SK-N-SH (cell line): ENCODE data around the gene MIGA1. TPM values are rescaled to one million over a fixed set of nuclear protein-coding genes. Genes with fewer than 3 reads are reported as not detected.
A peak's percentile ranks its signal among the peaks of the same experiment; 100 is the strongest.

Experiments used
- CTCF ChIA-PET: fragments of 300-600, 350-600 bp; formaldehyde crosslinking; extraction: SDS; loops from one replicate; lab custom pipeline; 2021; lab: Yijun Ruan, JAX
- POLR2A ChIA-PET: fragments of 350-600 bp; sonication (Branson Sonifier 250); formaldehyde crosslinking; extraction: SDS; loops from one replicate; lab custom pipeline; 2020; ENCODE audit warnings: antibody characterized with exemption, inconsistent platforms; lab: Yijun Ruan, JAX
- DNase-seq: peaks from one replicate; pipeline ENCODE4 v3.0.0; 2012
- H2AFZ ChIP-seq: fragments of 200-600 bp; sonication (generic); 2 replicates; pipeline ENCODE4 v1.8.1; 2016; ENCODE audit warnings: antibody characterized with exemption, mild to moderate bottlenecking, low read depth
- H3F3A ChIP-seq: fragments of 200-600 bp; sonication (generic); replicated peaks from 2 replicates; pipeline ENCODE3; 2016; ENCODE audit warnings: antibody characterized with exemption, mild to moderate bottlenecking; ENCODE audit not compliant: insufficient read depth
- H3K27ac ChIP-seq, 2 experiments: fragments of 200-500 bp in 1 of 2; fragments of 200-600 bp in 1 of 2; sonication (Bioruptor generic) in 1 of 2; sonication (generic), shearing (Covaris generic) in 1 of 2; 2 replicates each; pipeline versions ENCODE4 v1.5.1 to v1.6.1; 2014 to 2016; ENCODE audit warnings: low read depth in 2 of 2, inconsistent platforms in 1 of 2, low read length in 1 of 2, mild to moderate bottlenecking in 1 of 2, mixed read lengths in 1 of 2
- H3K27me3 ChIP-seq: fragments of 200-600 bp; sonication (generic), shearing (Covaris generic); 2 replicates; pipeline ENCODE4 v1.6.1; 2016; ENCODE audit warnings: mixed run types; ENCODE audit not compliant: insufficient read depth
- H3K36me3 ChIP-seq, 2 experiments: fragments of 200-500 bp in 1 of 2; fragments of 200-600 bp in 1 of 2; sonication (Bioruptor generic) in 1 of 2; sonication (generic) in 1 of 2; replicated peaks in 1 of 2; 2 replicates each; pipeline versions ENCODE3 to v1.5.1; 2014 to 2016; ENCODE audit warnings: low read length in 1 of 2, mild to moderate bottlenecking in 1 of 2; ENCODE audit not compliant: insufficient read depth in 2 of 2, control insufficient read depth in 1 of 2
- H3K4me1 ChIP-seq, 2 experiments: fragments of 200-500 bp in 1 of 2; fragments of 200-600 bp in 1 of 2; sonication (Bioruptor generic) in 1 of 2; sonication (generic), shearing (Covaris generic) in 1 of 2; 2 replicates each; pipeline versions ENCODE4 v1.5.1 to v1.6.1; 2014 to 2016; ENCODE audit warnings: low read depth in 1 of 2, low read length in 1 of 2, mixed run types in 1 of 2; ENCODE audit not compliant: insufficient read depth in 2 of 2, control insufficient read depth in 1 of 2
- H3K4me2 ChIP-seq: fragments of 200-600 bp; sonication (generic), shearing (Covaris generic); 2 replicates; pipeline ENCODE4 v1.6.1; 2017; ENCODE audit warnings: mixed run types
- H3K4me3 ChIP-seq, 2 experiments: fragments of 200-500 bp in 1 of 2; fragments of 200-600 bp in 1 of 2; sonication (Bioruptor generic) in 1 of 2; sonication (generic), shearing (Covaris generic) in 1 of 2; 2 replicates each; pipeline versions ENCODE4 v1.5.1 to v1.8.1; 2014 to 2016; ENCODE audit warnings: low read depth in 2 of 2, inconsistent platforms in 1 of 2, low read length in 1 of 2, mild to moderate bottlenecking in 1 of 2, mixed read lengths in 1 of 2, moderate library complexity in 1 of 2
- H3K79me2 ChIP-seq: fragments of 200-600 bp; sonication (generic); 2 replicates; pipeline ENCODE4 v1.8.1; 2017; ENCODE audit warnings: mild to moderate bottlenecking; ENCODE audit not compliant: insufficient read depth
- H3K9ac ChIP-seq: fragments of 200-600 bp; sonication (generic); 2 replicates; pipeline ENCODE4 v1.6.1; 2017; ENCODE audit warnings: mixed run types
- H3K9me2 ChIP-seq: fragments of 200-600 bp; sonication (generic); 2 replicates; pipeline ENCODE4 v1.6.1; 2017; ENCODE audit warnings: mixed run types
- H3K9me3 ChIP-seq: fragments of 200-600 bp; sonication (generic); 2 replicates; pipeline ENCODE4 v1.6.1; 2017; ENCODE audit warnings: mixed run types, mild to moderate bottlenecking, moderate library complexity
- H4K20me1 ChIP-seq: fragments of 200-600 bp; sonication (generic); 2 replicates; pipeline ENCODE4 v1.6.1; 2017; ENCODE audit warnings: mild to moderate bottlenecking, mixed run types; ENCODE audit not compliant: insufficient read depth
- ELF1 ChIP-seq: IDR thresholded peaks from 2 replicates; pipeline ENCODE4 v1.4.0; 2012
- EP300 ChIP-seq, 2 experiments: IDR thresholded peaks; 2 replicates each; pipeline versions ENCODE4 v1.4.0 to v1.6.1; 2012; ENCODE audit warnings: borderline replicate concordance in 1 of 2, low read depth in 1 of 2, low read length in 1 of 2
- FOSL2 ChIP-seq: IDR thresholded peaks from 2 replicates; pipeline ENCODE4 v1.4.0; 2012; ENCODE audit warnings: low read depth, mild to moderate bottlenecking, moderate library complexity, borderline replicate concordance
- FOXJ3 ChIP-seq: sonication (generic); formaldehyde crosslinking; IDR thresholded peaks from 2 replicates; pipeline ENCODE4 v1.5.1; 2020; ENCODE audit warnings: mild to moderate bottlenecking, missing genetic modification reagents
- JUND ChIP-seq: IDR thresholded peaks from 2 replicates; pipeline ENCODE4 v1.4.0; 2012
- MEF2A ChIP-seq: IDR thresholded peaks from 2 replicates; pipeline ENCODE4 v1.4.0; 2012; ENCODE audit warnings: low read depth, borderline replicate concordance
- MXI1 ChIP-seq: IDR thresholded peaks from 2 replicates; pipeline ENCODE4 v1.6.1; 2012; ENCODE audit warnings: mild to moderate bottlenecking, low read depth, low read length, improper control_type of control experiment
- NFIC ChIP-seq: IDR thresholded peaks from 2 replicates; pipeline ENCODE4 v1.4.0; 2012; ENCODE audit warnings: borderline replicate concordance
- PBX3 ChIP-seq: IDR thresholded peaks from 2 replicates; pipeline ENCODE4; 2012
- POLR2AphosphoS5 ChIP-seq: IDR thresholded peaks from 2 replicates; pipeline ENCODE4 v1.6.1; 2012; ENCODE audit warnings: low read depth, low read length
- RFX5 ChIP-seq: IDR thresholded peaks from 2 replicates; pipeline ENCODE4 v1.6.1; 2012; ENCODE audit warnings: mild to moderate bottlenecking, improper control_type of control experiment, low read length
- RXRA ChIP-seq: IDR thresholded peaks from 2 replicates; pipeline ENCODE4 v1.4.0; 2012; ENCODE audit warnings: low read depth, mild to moderate bottlenecking, borderline replicate concordance
- SIN3A ChIP-seq: IDR thresholded peaks from 2 replicates; pipeline ENCODE4 v1.6.1; 2012; ENCODE audit warnings: low read depth, mild to moderate bottlenecking, low read length, moderate library complexity, borderline replicate concordance
- SMC3 ChIP-seq: IDR thresholded peaks from 2 replicates; pipeline ENCODE4 v1.6.1; 2012; ENCODE audit warnings: low read depth, low read length, improper control_type of control experiment
- TCF12 ChIP-seq: IDR thresholded peaks from 2 replicates; pipeline ENCODE4 v1.4.0; 2012
- TEAD4 ChIP-seq: IDR thresholded peaks from 2 replicates; pipeline ENCODE4 v1.4.0; 2012; ENCODE audit warnings: mild to moderate bottlenecking, borderline replicate concordance; ENCODE audit not compliant: insufficient read depth
- WGBS: methylation state at CpG from one replicate; pipeline ENCODE4 v1.1.6; 2017; ENCODE audit warnings: low lambda C conversion rate; 5-methylcytosine and 5-hydroxymethylcytosine counted together
- polyA plus RNA-seq, 3 experiments: library from polyadenylated mRNA; depleted of rRNA; stranded (reverse); fragments of >200 nt; gene quantifications; 2 replicates each; pipeline ENCODE4 v1.2.3, GENCODE V29; 2012
- TF ChIP-seq, protein P1 (sequence below): IDR thresholded peaks from 2 replicates; pipeline ENCODE4 v1.4.0; 2012; ENCODE audit warnings: low read depth, borderline replicate concordance

Gene MIGA1
- polyA plus RNA-seq, 1 of the 3 experiments (the other 2 are of a cell fraction), result 2.5 TPM

DNA sequence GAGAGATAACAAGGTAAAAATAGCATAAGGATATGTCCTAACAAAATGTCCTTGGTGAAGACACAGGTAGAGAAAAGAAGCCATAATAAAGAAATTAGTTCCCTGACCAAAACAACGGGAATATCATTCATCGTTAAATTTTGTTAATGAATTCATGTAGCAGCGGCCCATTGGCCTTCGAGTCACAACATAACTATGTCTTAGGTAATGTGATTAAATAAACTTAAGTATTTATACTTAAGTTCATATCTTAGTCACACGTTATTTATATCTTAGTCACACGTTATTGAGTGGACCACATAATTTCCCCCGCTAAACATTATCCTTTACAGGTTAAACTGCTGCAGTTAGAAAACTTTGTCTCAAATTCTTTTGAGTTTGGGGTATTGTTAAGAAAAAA lies 110.2 kb downstream of the MIGA1 start:
- CTCF ChIA-PET, result interaction anchor here (0.9 kb wide), 1 partner anchor 10 kb away, joined by 3 read pairs; no protein-coding TSS in a partner anchor
- no peaks in the 10 kb centered on the region for H3K27me3 ChIP-seq
- H3K9me2 ChIP-seq, result no peaks in the 10 kb centered on the region
- H3K4me1 ChIP-seq, result peaks cover 3% of the 10 kb centered on the region in 2 experiments; a peak in 3 of 4 replicates
- H2AFZ ChIP-seq, result no peak overlapping the region
- H3K79me2 ChIP-seq, result peaks cover 70% of the 10 kb centered on the region
- POLR2A ChIA-PET, result no interaction called here
- peak overlapping the region; percentile 70 to 90; a peak in 3 of 4 replicates for H3K4me3 ChIP-seq
- H3K27ac ChIP-seq, result peak overlapping the region; percentile 36 to 89; a peak in 3 of 4 replicates
- peak overlapping the region; percentile 96 for H3K9ac ChIP-seq
- H3K36me3 ChIP-seq, result peaks cover 0 to 12% of the 10 kb centered on the region in 2 experiments
- peak overlapping the region; percentile 75 for H3K4me2 ChIP-seq
- H3K9me3 ChIP-seq, result no peaks in the 10 kb centered on the region
- no peak for TF ChIP-seq ELF1
- TF ChIP-seq MEF2A, result peak; percentile 89
- TF ChIP-seq JUND, result peak; percentile 66
- TF ChIP-seq TEAD4, result peak; percentile 43
- no peak for TF ChIP-seq MXI1
- 0 out of 2 replicates have a peak, but pooled peaks have one; percentile 15 for TF ChIP-seq POLR2AphosphoS5
- TF ChIP-seq NFIC, result peak; percentile 17; the same call in 1 of the 2 replicates
- peak; percentile 49; the same call in 1 of the 2 replicates for TF ChIP-seq RXRA
- no peak for TF ChIP-seq SMC3
- TF ChIP-seq PBX3, result peak; percentile 39
- peak in 1 of 2 experiments; percentile 58; a peak in 1 of 4 replicates for TF ChIP-seq EP300 (IDR thresholded peaks at IDR 0.05; ENCODE audit: borderline replicate concordance in 1 of 2, low read depth in 1 of 2, low read length in 1 of 2)
- peak; percentile 60 for TF ChIP-seq TCF12
- TF ChIP-seq FOSL2, result peak; percentile 71
- TF ChIP-seq, protein P1, sequence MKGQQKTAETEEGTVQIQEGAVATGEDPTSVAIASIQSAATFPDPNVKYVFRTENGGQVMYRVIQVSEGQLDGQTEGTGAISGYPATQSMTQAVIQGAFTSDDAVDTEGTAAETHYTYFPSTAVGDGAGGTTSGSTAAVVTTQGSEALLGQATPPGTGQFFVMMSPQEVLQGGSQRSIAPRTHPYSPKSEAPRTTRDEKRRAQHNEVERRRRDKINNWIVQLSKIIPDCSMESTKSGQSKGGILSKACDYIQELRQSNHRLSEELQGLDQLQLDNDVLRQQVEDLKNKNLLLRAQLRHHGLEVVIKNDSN, result no peak
- WGBS, result 13% methylated on average over 7 of the region's 7 CpGs
- peaks cover 20% of the 10 kb centered on the region for H3F3A ChIP-seq
- DNase-seq, result no peak
- no peaks in the 10 kb centered on the region for H4K20me1 ChIP-seq

GRCh38 chr1:77891200-77891599 lies 111.8 kb downstream of the MIGA1 start:
- H3K4me2 ChIP-seq, result no peak overlapping the region
- no peaks in the 10 kb centered on the region for H4K20me1 ChIP-seq
- peaks cover 20% of the 10 kb centered on the region for H3F3A ChIP-seq
- DNase-seq, result no peak
- WGBS, result 95% methylated on average over 1 of the region's 1 CpG
- H3K36me3 ChIP-seq, result peaks cover 0 to 21% of the 10 kb centered on the region in 2 experiments
- ChIA-PET POLR2A (no interaction called here), CTCF (no interaction called here)
- no peaks in the 10 kb centered on the region for H3K27me3 ChIP-seq
- peaks cover 3% of the 10 kb centered on the region in 2 experiments; a peak in 3 of 4 replicates for H3K4me1 ChIP-seq
- peak overlapping the region in 1 of 2 experiments; percentile 10; a peak in 1 of 4 replicates for H3K4me3 ChIP-seq
- TF ChIP-seq TEAD4 (no peak), JUND (no peak), ELF1 (no peak), SIN3A (no peak), NFIC (no peak), RFX5 (no peak), FOXJ3 (CRISPR knock-in tag) (no peak), FOSL2 (no peak)
- H3K9me2 ChIP-seq, result no peaks in the 10 kb centered on the region
- no peak overlapping the region for H2AFZ ChIP-seq
- peaks cover 83% of the 10 kb centered on the region for H3K79me2 ChIP-seq
- H3K9me3 ChIP-seq, result no peaks in the 10 kb centered on the region
- H3K27ac ChIP-seq, result peak overlapping the region in 1 of 2 experiments; percentile 89; a peak in 2 of 4 replicates
- no peak overlapping the region; the same call in 1 of the 2 replicates for H3K9ac ChIP-seq
